ENCODE data around the gene MON2. TPM values are rescaled to one million over a fixed set of nuclear protein-coding genes. Genes with fewer than 3 reads are reported as not detected.

MON2 gene
- total and polyA plus RNA-seq, 10 of the 15 experiments (the other 5 are each of a cell fraction or from before 2014, with no cell fraction given), result 5.4 to 34.3 (median 23.4) TPM

DNA sequence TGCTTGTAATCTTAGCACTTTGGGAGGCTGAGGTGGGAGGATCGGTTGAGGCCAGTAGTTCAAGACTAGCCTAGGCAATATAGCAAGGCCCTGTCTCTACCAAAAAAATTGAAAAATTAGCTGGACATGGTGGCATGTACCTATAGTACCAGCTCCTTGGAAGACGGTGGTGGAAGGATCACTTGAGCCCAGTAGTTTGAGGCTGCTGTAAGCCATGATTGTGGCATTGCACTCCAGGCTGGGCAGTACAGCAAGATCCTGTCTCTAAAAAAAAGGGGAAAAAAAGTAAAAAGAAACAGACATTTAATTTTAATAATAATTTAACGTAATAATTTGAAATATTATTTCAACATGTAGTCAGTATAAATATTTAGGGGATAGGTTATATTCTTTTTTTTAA lies 16.1 kb downstream of the MON2 start:
- CTCF ChIA-PET, result interaction anchor here (1.3 kb wide), 1 partner anchor 16 kb away, joined by 4 read pairs; the partner anchor contains the start of gene MON2
- Histone ChIP-seq H3K4me1 (ENCODE audit: control insufficient read depth, insufficient read depth, low read length) (no peaks in the 10 kb centered on the region; the same call in 1 of the 2 replicates), H3K27ac (ENCODE audit: control insufficient read depth, insufficient read depth) (no peak overlapping the region), H3K4me3 (no peak overlapping the region), H3K79me2 (ENCODE audit: control insufficient read depth, insufficient read depth, low read length) (peaks cover 25% of the 10 kb centered on the region), H4K20me1 (ENCODE audit: control insufficient read depth, insufficient read depth) (no peaks in the 10 kb centered on the region), H3K27me3 (replicated peaks in 1 of 2; ENCODE audit: control insufficient read depth in 2 of 2, insufficient read depth in 2 of 2, low read length in 1 of 2) (no peaks in the 10 kb centered on the region), H3K4me2 (ENCODE audit: control insufficient read depth, insufficient read depth) (no peak overlapping the region), H3K9ac (ENCODE audit: control insufficient read depth, insufficient read depth, low read length) (no peak overlapping the region), H3K9me3 (replicated peaks; ENCODE audit: control insufficient read depth, insufficient read depth, low read length) (no peaks in the 10 kb centered on the region; the same call in 2 of the 3 replicates), H3K36me3 (ENCODE audit: control insufficient read depth in 2 of 2, insufficient read depth in 2 of 2, low read length in 1 of 2) (peaks cover 2 to 4% of the 10 kb centered on the region in 2 experiments; a peak in 3 of 4 replicates), H2AFZ (ENCODE audit: control insufficient read depth, low read depth, low read length) (no peak overlapping the region)
- SMC1A ChIA-PET (ENCODE audit: uncharacterized antibody, unreplicated experiment), result interaction anchor here (1.6 to 2.8 kb wide), 2 partner anchors 16 to 46 kb away, joined by 3 to 11 read pairs; partner anchors contain the start of gene MON2
- FAIRE-seq, result no peak
- RAD21 ChIA-PET (ENCODE audit: unreplicated experiment), result no interaction called here
- WGBS (ENCODE audit: insufficient coverage, insufficient replicate concordance, low lambda C conversion rate, missing lambda C conversion rate), result 100% methylated on average over 3 of the region's 3 CpGs
- TF ChIP-seq SREBF2 (IDR thresholded peaks at IDR 0.05; ENCODE audit: low read length) (no peak), POLR2AphosphoS2 (IDR thresholded peaks at IDR 0.05; ENCODE audit: low read depth, low read length) (no peak), BRCA1 (IDR thresholded peaks at IDR 0.05; ENCODE audit: low read depth, low read length) (no peak), PAX5 (IDR thresholded peaks at IDR 0.05; ENCODE audit: borderline replicate concordance, low read depth, low read length) (no peak), TAF1 (IDR thresholded peaks at IDR 0.05; ENCODE audit: borderline replicate concordance, low read depth, low read length) (no peak), SUPT20H (IDR thresholded peaks at IDR 0.05; ENCODE audit: borderline replicate concordance, control insufficient read depth, low read depth, low read length) (no peak), DPF2 (IDR thresholded peaks at IDR 0.05) (no peak), NBN (IDR thresholded peaks at IDR 0.05) (no peak), FOXM1 (IDR thresholded peaks at IDR 0.05; ENCODE audit: low read depth, low read length) (no peak), ZNF622 (IDR thresholded peaks at IDR 0.05) (no peak)
- TF ChIP-seq, protein P1, sequence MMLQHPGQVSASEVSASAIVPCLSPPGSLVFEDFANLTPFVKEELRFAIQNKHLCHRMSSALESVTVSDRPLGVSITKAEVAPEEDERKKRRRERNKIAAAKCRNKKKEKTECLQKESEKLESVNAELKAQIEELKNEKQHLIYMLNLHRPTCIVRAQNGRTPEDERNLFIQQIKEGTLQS (IDR thresholded peaks at IDR 0.05; ENCODE audit: borderline replicate concordance, extremely low read depth, low read depth, low read length), result no peak
- TF ChIP-seq, protein P2, sequence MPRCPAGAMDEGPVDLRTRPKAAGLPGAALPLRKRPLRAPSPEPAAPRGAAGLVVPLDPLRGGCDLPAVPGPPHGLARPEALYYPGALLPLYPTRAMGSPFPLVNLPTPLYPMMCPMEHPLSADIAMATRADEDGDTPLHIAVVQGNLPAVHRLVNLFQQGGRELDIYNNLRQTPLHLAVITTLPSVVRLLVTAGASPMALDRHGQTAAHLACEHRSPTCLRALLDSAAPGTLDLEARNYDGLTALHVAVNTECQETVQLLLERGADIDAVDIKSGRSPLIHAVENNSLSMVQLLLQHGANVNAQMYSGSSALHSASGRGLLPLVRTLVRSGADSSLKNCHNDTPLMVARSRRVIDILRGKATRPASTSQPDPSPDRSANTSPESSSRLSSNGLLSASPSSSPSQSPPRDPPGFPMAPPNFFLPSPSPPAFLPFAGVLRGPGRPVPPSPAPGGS (IDR thresholded peaks at IDR 0.05; ENCODE audit: borderline replicate concordance, insufficient read depth, low read depth, low read length, poor library complexity, severe bottlenecking), result no peak
- TF ChIP-seq, protein P3, sequence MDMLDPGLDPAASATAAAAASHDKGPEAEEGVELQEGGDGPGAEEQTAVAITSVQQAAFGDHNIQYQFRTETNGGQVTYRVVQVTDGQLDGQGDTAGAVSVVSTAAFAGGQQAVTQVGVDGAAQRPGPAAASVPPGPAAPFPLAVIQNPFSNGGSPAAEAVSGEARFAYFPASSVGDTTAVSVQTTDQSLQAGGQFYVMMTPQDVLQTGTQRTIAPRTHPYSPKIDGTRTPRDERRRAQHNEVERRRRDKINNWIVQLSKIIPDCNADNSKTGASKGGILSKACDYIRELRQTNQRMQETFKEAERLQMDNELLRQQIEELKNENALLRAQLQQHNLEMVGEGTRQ (IDR thresholded peaks at IDR 0.05; ENCODE audit: borderline replicate concordance, low read depth, low read length), result no peak
- TF ChIP-seq, protein P4, sequence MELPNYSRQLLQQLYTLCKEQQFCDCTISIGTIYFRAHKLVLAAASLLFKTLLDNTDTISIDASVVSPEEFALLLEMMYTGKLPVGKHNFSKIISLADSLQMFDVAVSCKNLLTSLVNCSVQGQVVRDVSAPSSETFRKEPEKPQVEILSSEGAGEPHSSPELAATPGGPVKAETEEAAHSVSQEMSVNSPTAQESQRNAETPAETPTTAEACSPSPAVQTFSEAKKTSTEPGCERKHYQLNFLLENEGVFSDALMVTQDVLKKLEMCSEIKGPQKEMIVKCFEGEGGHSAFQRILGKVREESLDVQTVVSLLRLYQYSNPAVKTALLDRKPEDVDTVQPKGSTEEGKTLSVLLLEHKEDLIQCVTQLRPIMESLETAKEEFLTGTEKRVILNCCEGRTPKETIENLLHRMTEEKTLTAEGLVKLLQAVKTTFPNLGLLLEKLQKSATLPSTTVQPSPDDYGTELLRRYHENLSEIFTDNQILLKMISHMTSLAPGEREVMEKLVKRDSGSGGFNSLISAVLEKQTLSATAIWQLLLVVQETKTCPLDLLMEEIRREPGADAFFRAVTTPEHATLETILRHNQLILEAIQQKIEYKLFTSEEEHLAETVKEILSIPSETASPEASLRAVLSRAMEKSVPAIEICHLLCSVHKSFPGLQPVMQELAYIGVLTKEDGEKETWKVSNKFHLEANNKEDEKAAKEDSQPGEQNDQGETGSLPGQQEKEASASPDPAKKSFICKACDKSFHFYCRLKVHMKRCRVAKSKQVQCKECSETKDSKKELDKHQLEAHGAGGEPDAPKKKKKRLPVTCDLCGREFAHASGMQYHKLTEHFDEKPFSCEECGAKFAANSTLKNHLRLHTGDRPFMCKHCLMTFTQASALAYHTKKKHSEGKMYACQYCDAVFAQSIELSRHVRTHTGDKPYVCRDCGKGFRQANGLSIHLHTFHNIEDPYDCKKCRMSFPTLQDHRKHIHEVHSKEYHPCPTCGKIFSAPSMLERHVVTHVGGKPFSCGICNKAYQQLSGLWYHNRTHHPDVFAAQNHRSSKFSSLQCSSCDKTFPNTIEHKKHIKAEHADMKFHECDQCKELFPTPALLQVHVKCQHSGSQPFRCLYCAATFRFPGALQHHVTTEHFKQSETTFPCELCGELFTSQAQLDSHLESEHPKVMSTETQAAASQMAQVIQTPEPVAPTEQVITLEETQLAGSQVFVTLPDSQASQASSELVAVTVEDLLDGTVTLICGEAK (IDR thresholded peaks at IDR 0.05; ENCODE audit: borderline replicate concordance), result no peak
- no TSS peak for BruUV-seq (replicated peaks)
- no peak for DNase-seq (ENCODE audit: low read depth, low spot score)
- ATAC-seq, result no peak
- in situ Hi-C loops (cut with MboI), result no loop called here
- POLR2A ChIA-PET, result interaction anchor here (1.0 kb wide), 1 partner anchor 13 kb away, joined by 3 read pairs; no protein-coding TSS in a partner anchor
- intact Hi-C loops (cut with micrococcal nuclease; ENCODE audit: unreplicated experiment), result no loop called here
